Neural progenitor cell (in vitro differentiated cells): ENCODE data around the gene LEKR1. TPM values are rescaled to one million over a fixed set of nuclear protein-coding genes. Genes with fewer than 3 reads are reported as not detected.

Experiments used
- DNase-seq: peaks from one replicate; pipeline ENCODE4 v3.0.0-alpha.2; 2016; ENCODE audit warnings: low spot score
- H2AFZ ChIP-seq: fragments of 200-600 bp; sonication (generic); replicated peaks from 2 replicates; pipeline ENCODE4 v1.6.1; 2016; ENCODE audit warnings: antibody characterized with exemption
- H3F3A ChIP-seq: fragments of 200-600 bp; sonication (generic); 2 replicates; pipeline ENCODE4 v1.6.1; 2016; ENCODE audit warnings: antibody characterized with exemption, low read depth
- H3K27ac ChIP-seq: fragments of 200-600 bp; sonication (generic); 2 replicates; pipeline ENCODE4 v1.5.1; 2016; ENCODE audit warnings: mild to moderate bottlenecking
- H3K27me3 ChIP-seq: fragments of 200-600 bp; sonication (generic); 2 replicates; pipeline ENCODE4 v1.6.1; 2016; ENCODE audit warnings: mild to moderate bottlenecking, moderate library complexity
- H3K36me3 ChIP-seq: fragments of 200-600 bp; sonication (generic); 2 replicates; pipeline ENCODE4 v1.5.1; 2016
- H3K4me1 ChIP-seq: fragments of 200-600 bp; sonication (generic); 2 replicates; pipeline ENCODE4 v1.6.1; 2016; ENCODE audit warnings: mixed run types
- H3K4me2 ChIP-seq: fragments of 200-600 bp; sonication (generic); 2 replicates; pipeline ENCODE4 v1.6.1; 2016
- H3K4me3 ChIP-seq: fragments of 200-600 bp; sonication (generic); 2 replicates; pipeline ENCODE4 v1.5.1; 2016
- H3K79me2 ChIP-seq: fragments of 200-600 bp; sonication (generic); 2 replicates; pipeline ENCODE4 v1.6.1; 2016; ENCODE audit warnings: low read depth
- H3K9ac ChIP-seq: fragments of 200-600 bp; sonication (generic); 2 replicates; pipeline ENCODE4 v1.6.1; 2016
- H3K9me3 ChIP-seq: fragments of 200-600 bp; sonication (generic); 2 replicates; pipeline ENCODE4 v1.5.1; 2016; ENCODE audit warnings: low read depth
- H4K20me1 ChIP-seq: fragments of 200-600 bp; sonication (generic); 2 replicates; pipeline ENCODE4 v1.6.1; 2016; ENCODE audit warnings: low read depth
- H3K27ac Mint-ChIP-seq: 3 replicates; pipeline ENCODE4 v1.8.0; 2021; ENCODE audit warnings: mixed read lengths
- H3K27me3 Mint-ChIP-seq: 2 replicates; pipeline ENCODE4 v1.8.0; 2022; ENCODE audit warnings: low read depth, mild to moderate bottlenecking, inconsistent platforms, moderate library complexity, mixed read lengths; ENCODE audit not compliant: insufficient read depth
- H3K36me3 Mint-ChIP-seq: 3 replicates; pipeline ENCODE4 v1.8.0; 2021; ENCODE audit warnings: mixed read lengths
- H3K4me1 Mint-ChIP-seq: 3 replicates; pipeline ENCODE4 v1.8.0; 2021; ENCODE audit warnings: mixed read lengths
- H3K4me3 Mint-ChIP-seq: 3 replicates; pipeline ENCODE4 v1.8.0; 2021; ENCODE audit warnings: mild to moderate bottlenecking, moderate library complexity, mixed read lengths
- H3K9me3 Mint-ChIP-seq: 3 replicates; pipeline ENCODE4 v1.8.0; 2020; ENCODE audit warnings: mixed read lengths
- CTCF ChIP-seq: fragments of 200-600 bp; sonication (generic); IDR thresholded peaks from 2 replicates; pipeline ENCODE4 v1.5.1; 2017; ENCODE audit warnings: antibody characterized with exemption, mild to moderate bottlenecking
- EZH2 ChIP-seq: fragments of 200-600 bp; sonication (generic); IDR thresholded peaks from 2 replicates; pipeline ENCODE4 v1.6.1; 2017; ENCODE audit warnings: antibody characterized with exemption, mild to moderate bottlenecking, moderate library complexity
- EZH2phosphoT487 ChIP-seq: fragments of 200-600 bp; sonication (generic); IDR thresholded peaks from 2 replicates; pipeline ENCODE4 v1.6.1; 2017; ENCODE audit warnings: antibody characterized with exemption
- total RNA-seq: library from RNA; depleted of rRNA; stranded (reverse); fragments of >200 nt; gene quantifications from 2 replicates; pipeline ENCODE4 v1.2.3, GENCODE V29; 2015; ENCODE audit warnings: low replicate concordance

Gene LEKR1
- total RNA-seq, 1 donor from 2014 or later, result 1.9 TPM

DNA sequence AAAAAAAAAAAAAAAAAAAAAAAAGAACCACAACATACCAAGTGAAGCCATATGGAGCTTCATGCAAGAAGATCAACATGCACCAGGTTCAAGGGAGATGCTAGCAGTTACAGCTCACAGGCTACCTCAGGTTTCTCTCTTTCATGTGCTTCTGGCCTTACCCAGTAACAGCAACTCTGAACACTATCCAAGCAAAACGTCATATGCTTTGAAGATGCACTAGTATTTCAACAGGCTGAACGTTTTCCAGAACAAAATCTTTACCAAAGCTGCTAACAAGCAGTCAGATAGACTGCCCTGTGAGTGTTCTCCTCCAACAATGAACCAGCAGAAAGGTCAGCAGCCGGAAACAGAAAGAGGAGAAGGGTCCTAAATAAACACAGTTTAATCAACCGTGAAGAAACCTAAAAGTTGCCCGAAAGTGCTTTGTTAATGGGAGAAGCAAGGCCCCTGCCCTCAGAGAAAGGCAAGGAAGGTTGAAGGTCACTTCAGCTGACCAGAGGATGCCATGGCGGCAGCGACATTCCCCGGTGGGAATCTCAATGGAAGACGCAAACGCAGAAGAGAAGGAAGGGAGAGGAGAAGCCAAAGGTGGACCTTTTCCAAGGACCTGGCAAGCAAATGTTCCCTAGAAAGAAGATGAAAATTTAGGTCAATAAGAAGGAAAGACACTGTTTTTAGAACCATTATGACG is 253.7 kb downstream of the LEKR1 start:
- H3K27ac Mint-ChIP-seq, result peak overlapping the region; percentile 93
- Histone ChIP-seq H4K20me1 (no peaks in the 10 kb centered on the region), H3K4me3 (no peak overlapping the region), H3K9me3 (no peaks in the 10 kb centered on the region), H3K79me2 (no peaks in the 10 kb centered on the region), H3K4me2 (no peak overlapping the region), H3K4me1 (peaks cover 13% of the 10 kb centered on the region), H2AFZ (no peak overlapping the region), H3K27me3 (peaks cover 16% of the 10 kb centered on the region), H3F3A (no peaks in the 10 kb centered on the region), H3K36me3 (no peaks in the 10 kb centered on the region), H3K9ac (no peak overlapping the region), H3K27ac (no peak overlapping the region)
- no peaks in the 10 kb centered on the region for H3K9me3 Mint-ChIP-seq
- H3K36me3 Mint-ChIP-seq, result peaks cover 2% of the 10 kb centered on the region
- H3K4me1 Mint-ChIP-seq, result peaks cover 68% of the 10 kb centered on the region
- H3K4me3 Mint-ChIP-seq, result peak overlapping the region; percentile 16
- TF ChIP-seq CTCF (no peak), EZH2 (no peak), EZH2phosphoT487 (no peak)
- peaks cover 11% of the 10 kb centered on the region for H3K27me3 Mint-ChIP-seq
- peak; percentile 65 for DNase-seq

GRCh38 chr3:157081626-157082210 is 255.6 kb downstream of the LEKR1 start:
- H3K9ac ChIP-seq, result no peak overlapping the region
- peaks cover 9% of the 10 kb centered on the region for H3K4me1 ChIP-seq
- H3K27me3 Mint-ChIP-seq, result peaks cover 11% of the 10 kb centered on the region
- H3K27ac Mint-ChIP-seq, result peak overlapping the region; percentile 94
- H3K9me3 Mint-ChIP-seq, result no peaks in the 10 kb centered on the region
- no peak overlapping the region for H2AFZ ChIP-seq
- H4K20me1 ChIP-seq, result no peaks in the 10 kb centered on the region
- no peaks in the 10 kb centered on the region for H3K36me3 Mint-ChIP-seq
- TF ChIP-seq EZH2, result no peak
- peak; percentile 95 for TF ChIP-seq CTCF
- H3K4me1 Mint-ChIP-seq, result peaks cover 57% of the 10 kb centered on the region
- H3K27ac ChIP-seq, result no peak overlapping the region
- H3K36me3 ChIP-seq, result no peaks in the 10 kb centered on the region
- peaks cover 16% of the 10 kb centered on the region for H3K27me3 ChIP-seq
- peak overlapping the region; percentile 62 for H3K4me3 Mint-ChIP-seq
- H3F3A ChIP-seq, result no peaks in the 10 kb centered on the region
- peak; percentile 96 for DNase-seq
- H3K79me2 ChIP-seq, result no peaks in the 10 kb centered on the region
- peak overlapping the region; percentile 67 for H3K4me2 ChIP-seq
- no peaks in the 10 kb centered on the region for H3K9me3 ChIP-seq
- peak overlapping the region; percentile 11 for H3K4me3 ChIP-seq

GRCh38 chr3:157082305-157082982 is 256.3 kb downstream of the LEKR1 start:
- Histone ChIP-seq H3K27ac (no peak overlapping the region), H3K9ac (no peak overlapping the region), H3F3A (no peaks in the 10 kb centered on the region), H3K36me3 (no peaks in the 10 kb centered on the region), H4K20me1 (no peaks in the 10 kb centered on the region), H3K79me2 (no peaks in the 10 kb centered on the region), H2AFZ (no peak overlapping the region), H3K4me2 (peak overlapping the region; percentile 67), H3K27me3 (peaks cover 16% of the 10 kb centered on the region), H3K4me3 (peak overlapping the region; percentile 11), H3K9me3 (no peaks in the 10 kb centered on the region), H3K4me1 (peaks cover 9% of the 10 kb centered on the region)
- Mint-ChIP-seq H3K27ac (peak overlapping the region; percentile 61), H3K36me3 (no peaks in the 10 kb centered on the region), H3K4me1 (peaks cover 59% of the 10 kb centered on the region), H3K27me3 (peaks cover 7% of the 10 kb centered on the region), H3K9me3 (no peaks in the 10 kb centered on the region), H3K4me3 (peak overlapping the region; percentile 62)
- no peak for TF ChIP-seq EZH2phosphoT487
- no peak for TF ChIP-seq EZH2
- no peak for TF ChIP-seq CTCF
- no peak for DNase-seq
